GM12874 (cell line): Measurements from ENCODE around the gene KIF1A.

ENCODE experiments used
- CTCF ChIP-seq: IDR thresholded peaks from 2 replicates; pipeline ENCODE4 v1.5.1; 2011; ENCODE audit warnings: low read depth, mild to moderate bottlenecking, control low read depth, low read length, moderate library complexity; ENCODE audit not compliant: insufficient read depth

Gene KIF1A

GRCh38 chr2:240707043-240707756 is 112.8 kb downstream of the KIF1A start:
- TF ChIP-seq CTCF = no peak

DNA sequence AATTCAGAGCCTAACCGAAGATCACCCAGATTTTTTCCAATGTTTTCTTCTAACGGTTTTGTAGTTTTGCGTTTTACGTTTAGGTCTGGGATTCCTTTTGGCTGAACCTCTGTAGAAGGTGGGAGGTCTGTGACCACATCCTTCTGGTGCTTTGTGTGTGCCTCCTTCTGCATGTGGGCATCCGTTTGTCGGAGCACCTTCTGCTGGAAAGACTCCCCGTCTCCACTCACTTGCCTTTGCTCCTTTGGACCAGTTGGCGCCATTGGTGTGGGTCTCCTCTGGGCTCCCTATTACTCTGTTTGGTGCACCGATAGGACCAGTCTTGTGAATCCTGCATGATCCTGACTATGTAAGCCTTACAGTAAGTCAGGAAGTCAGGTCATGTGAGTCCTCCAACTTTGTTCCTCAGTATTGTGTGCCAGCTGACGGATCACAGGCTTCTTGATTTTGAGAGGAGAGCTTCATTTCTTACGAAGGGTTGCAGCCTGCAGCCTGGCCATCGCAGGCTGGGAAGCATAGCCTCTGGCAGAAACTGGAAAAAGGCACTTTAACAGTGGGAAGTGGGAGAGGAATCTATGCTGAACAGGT is 114.7 kb downstream of the KIF1A start:
- TF ChIP-seq CTCF = no peak

GRCh38 chr2:240704651-240705050 is 115.4 kb downstream of the KIF1A start:
- no peak for TF ChIP-seq CTCF

GRCh38 chr2:240703417-240704341 is 116.3 kb downstream of the KIF1A start:
- no peak for TF ChIP-seq CTCF

- TF ChIP-seq CTCF = no peak
Measured at GRCh38 chr2:240702640-240703011, 117.4 kb downstream of the KIF1A start.

GRCh38 chr2:240701736-240702639 is 118.0 kb downstream of the KIF1A start:
- TF ChIP-seq CTCF = no peak
